ENCODE data around the gene ATG4B.

DNA sequence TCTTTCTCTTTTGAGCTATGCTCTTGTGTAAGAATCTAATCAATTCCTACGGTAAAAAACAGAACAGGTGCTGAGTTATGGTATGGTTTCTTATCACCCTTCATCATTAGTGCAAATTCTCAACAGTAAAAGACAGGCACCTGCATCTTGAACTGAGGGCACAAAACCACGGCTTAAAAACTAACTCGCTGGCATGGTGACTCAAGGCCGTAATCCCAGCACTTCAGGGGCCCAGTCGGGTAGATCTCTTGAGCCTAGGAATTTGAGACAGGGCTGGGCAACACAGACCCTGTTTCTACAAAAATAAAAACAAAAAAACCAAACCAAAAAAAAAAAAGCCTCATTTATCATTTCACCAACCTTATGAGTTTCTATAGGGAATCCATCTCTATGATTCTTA, 33.8 kb upstream of the ATG4B start:
- TF ChIP-seq, protein P1, sequence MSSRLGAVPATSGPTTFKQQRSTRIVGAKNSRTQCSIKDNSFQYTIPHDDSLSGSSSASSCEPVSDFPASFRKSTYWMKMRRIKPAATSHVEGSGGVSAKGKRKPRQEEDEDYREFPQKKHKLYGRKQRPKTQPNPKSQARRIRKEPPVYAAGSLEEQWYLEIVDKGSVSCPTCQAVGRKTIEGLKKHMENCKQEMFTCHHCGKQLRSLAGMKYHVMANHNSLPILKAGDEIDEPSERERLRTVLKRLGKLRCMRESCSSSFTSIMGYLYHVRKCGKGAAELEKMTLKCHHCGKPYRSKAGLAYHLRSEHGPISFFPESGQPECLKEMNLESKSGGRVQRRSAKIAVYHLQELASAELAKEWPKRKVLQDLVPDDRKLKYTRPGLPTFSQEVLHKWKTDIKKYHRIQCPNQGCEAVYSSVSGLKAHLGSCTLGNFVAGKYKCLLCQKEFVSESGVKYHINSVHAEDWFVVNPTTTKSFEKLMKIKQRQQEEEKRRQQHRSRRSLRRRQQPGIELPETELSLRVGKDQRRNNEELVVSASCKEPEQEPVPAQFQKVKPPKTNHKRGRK (CRISPR knock-in tag; IDR thresholded peaks at IDR 0.05; ENCODE audit: borderline replicate concordance) = no peak
- TF ChIP-seq ATF1 (CRISPR knock-in tag; IDR thresholded peaks at IDR 0.05) (no peak), NR1H2 (CRISPR knock-in tag; IDR thresholded peaks at IDR 0.05) (no peak), SMAD4 (CRISPR knock-in tag; IDR thresholded peaks at IDR 0.05) (no peak), MXD4 (CRISPR knock-in tag; IDR thresholded peaks at IDR 0.05; ENCODE audit: borderline replicate concordance) (no peak), SP1 (CRISPR knock-in tag; conservative IDR thresholded peaks at IDR 0.05) (no peak), ZNF121 (CRISPR knock-in tag; IDR thresholded peaks at IDR 0.05) (no peak)
- TF ChIP-seq, protein P2, sequence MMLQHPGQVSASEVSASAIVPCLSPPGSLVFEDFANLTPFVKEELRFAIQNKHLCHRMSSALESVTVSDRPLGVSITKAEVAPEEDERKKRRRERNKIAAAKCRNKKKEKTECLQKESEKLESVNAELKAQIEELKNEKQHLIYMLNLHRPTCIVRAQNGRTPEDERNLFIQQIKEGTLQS (CRISPR knock-in tag; conservative IDR thresholded peaks at IDR 0.05) = no peak
- TF ChIP-seq, protein P3, sequence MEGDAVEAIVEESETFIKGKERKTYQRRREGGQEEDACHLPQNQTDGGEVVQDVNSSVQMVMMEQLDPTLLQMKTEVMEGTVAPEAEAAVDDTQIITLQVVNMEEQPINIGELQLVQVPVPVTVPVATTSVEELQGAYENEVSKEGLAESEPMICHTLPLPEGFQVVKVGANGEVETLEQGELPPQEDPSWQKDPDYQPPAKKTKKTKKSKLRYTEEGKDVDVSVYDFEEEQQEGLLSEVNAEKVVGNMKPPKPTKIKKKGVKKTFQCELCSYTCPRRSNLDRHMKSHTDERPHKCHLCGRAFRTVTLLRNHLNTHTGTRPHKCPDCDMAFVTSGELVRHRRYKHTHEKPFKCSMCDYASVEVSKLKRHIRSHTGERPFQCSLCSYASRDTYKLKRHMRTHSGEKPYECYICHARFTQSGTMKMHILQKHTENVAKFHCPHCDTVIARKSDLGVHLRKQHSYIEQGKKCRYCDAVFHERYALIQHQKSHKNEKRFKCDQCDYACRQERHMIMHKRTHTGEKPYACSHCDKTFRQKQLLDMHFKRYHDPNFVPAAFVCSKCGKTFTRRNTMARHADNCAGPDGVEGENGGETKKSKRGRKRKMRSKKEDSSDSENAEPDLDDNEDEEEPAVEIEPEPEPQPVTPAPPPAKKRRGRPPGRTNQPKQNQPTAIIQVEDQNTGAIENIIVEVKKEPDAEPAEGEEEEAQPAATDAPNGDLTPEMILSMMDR (IDR thresholded peaks at IDR 0.05) = no peak
- TF ChIP-seq, protein P4, sequence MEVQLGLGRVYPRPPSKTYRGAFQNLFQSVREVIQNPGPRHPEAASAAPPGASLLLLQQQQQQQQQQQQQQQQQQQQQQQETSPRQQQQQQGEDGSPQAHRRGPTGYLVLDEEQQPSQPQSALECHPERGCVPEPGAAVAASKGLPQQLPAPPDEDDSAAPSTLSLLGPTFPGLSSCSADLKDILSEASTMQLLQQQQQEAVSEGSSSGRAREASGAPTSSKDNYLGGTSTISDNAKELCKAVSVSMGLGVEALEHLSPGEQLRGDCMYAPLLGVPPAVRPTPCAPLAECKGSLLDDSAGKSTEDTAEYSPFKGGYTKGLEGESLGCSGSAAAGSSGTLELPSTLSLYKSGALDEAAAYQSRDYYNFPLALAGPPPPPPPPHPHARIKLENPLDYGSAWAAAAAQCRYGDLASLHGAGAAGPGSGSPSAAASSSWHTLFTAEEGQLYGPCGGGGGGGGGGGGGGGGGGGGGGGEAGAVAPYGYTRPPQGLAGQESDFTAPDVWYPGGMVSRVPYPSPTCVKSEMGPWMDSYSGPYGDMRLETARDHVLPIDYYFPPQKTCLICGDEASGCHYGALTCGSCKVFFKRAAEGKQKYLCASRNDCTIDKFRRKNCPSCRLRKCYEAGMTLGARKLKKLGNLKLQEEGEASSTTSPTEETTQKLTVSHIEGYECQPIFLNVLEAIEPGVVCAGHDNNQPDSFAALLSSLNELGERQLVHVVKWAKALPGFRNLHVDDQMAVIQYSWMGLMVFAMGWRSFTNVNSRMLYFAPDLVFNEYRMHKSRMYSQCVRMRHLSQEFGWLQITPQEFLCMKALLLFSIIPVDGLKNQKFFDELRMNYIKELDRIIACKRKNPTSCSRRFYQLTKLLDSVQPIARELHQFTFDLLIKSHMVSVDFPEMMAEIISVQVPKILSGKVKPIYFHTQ (CRISPR knock-in tag; IDR thresholded peaks at IDR 0.05) = no peak
- TF ChIP-seq, protein P5, sequence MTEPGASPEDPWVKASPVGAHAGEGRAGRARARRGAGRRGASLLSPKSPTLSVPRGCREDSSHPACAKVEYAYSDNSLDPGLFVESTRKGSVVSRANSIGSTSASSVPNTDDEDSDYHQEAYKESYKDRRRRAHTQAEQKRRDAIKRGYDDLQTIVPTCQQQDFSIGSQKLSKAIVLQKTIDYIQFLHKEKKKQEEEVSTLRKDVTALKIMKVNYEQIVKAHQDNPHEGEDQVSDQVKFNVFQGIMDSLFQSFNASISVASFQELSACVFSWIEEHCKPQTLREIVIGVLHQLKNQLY (CRISPR knock-in tag; IDR thresholded peaks at IDR 0.05) = no peak
- TF ChIP-seq, protein P6, sequence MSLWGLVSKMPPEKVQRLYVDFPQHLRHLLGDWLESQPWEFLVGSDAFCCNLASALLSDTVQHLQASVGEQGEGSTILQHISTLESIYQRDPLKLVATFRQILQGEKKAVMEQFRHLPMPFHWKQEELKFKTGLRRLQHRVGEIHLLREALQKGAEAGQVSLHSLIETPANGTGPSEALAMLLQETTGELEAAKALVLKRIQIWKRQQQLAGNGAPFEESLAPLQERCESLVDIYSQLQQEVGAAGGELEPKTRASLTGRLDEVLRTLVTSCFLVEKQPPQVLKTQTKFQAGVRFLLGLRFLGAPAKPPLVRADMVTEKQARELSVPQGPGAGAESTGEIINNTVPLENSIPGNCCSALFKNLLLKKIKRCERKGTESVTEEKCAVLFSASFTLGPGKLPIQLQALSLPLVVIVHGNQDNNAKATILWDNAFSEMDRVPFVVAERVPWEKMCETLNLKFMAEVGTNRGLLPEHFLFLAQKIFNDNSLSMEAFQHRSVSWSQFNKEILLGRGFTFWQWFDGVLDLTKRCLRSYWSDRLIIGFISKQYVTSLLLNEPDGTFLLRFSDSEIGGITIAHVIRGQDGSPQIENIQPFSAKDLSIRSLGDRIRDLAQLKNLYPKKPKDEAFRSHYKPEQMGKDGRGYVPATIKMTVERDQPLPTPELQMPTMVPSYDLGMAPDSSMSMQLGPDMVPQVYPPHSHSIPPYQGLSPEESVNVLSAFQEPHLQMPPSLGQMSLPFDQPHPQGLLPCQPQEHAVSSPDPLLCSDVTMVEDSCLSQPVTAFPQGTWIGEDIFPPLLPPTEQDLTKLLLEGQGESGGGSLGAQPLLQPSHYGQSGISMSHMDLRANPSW (CRISPR knock-in tag; conservative IDR thresholded peaks at IDR 0.05; ENCODE audit: low read depth) = no peak
- TF ChIP-seq, protein P7, sequence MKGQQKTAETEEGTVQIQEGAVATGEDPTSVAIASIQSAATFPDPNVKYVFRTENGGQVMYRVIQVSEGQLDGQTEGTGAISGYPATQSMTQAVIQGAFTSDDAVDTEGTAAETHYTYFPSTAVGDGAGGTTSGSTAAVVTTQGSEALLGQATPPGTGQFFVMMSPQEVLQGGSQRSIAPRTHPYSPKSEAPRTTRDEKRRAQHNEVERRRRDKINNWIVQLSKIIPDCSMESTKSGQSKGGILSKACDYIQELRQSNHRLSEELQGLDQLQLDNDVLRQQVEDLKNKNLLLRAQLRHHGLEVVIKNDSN (CRISPR knock-in tag; IDR thresholded peaks at IDR 0.05) = no peak
